K562 (cell line): ENCODE measurements around the gene OR2C1. TPM values are rescaled to one million over a fixed set of nuclear protein-coding genes. Genes with fewer than 3 reads are reported as not detected.

Source experiments
- ATAC-seq: fragments of 200-7000 bp; cut with Tn5 transposase; 3 replicates; pipeline ENCODE4 v1.9.1; 2020; ENCODE audit warnings: moderate library complexity
- BruUV-seq: library from RNA; stranded (reverse); fragments of 400-500 nt; replicated peaks from 2 replicates; lab custom pipeline; 2021; lab: Mats Ljungman, UMichigan
- CTCF ChIA-PET: fragments of 300-600 bp; formaldehyde crosslinking; extraction: SDS; loops from one replicate; lab custom pipeline; 2021; ENCODE audit warnings: low intra/inter-chr PET ratio; lab: Yijun Ruan, JAX
- POLR2A ChIA-PET: fragments of 300-600, 350-650 bp; sonication (Branson Sonifier 250); formaldehyde crosslinking; extraction: SDS; loops from one replicate; lab custom pipeline; 2021; ENCODE audit warnings: antibody characterized with exemption, inconsistent platforms; lab: Yijun Ruan, JAX
- DNase-seq, 4 experiments: peaks; one replicate each; pipeline versions ENCODE4 v3.0.0 to v3.0.0-alpha.2; 2011 to 2018; ENCODE audit warnings: low spot score in 3 of 4, mixed read lengths in 3 of 4; ENCODE audit errors: extremely low read depth in 1 of 4
- FAIRE-seq: peaks from 2 replicates; lab custom pipeline; 2011; peaks lifted over from hg19 to GRCh38; lab: Jason Lieb, UNC
- H2AFZ ChIP-seq: 2 replicates; pipeline ENCODE4 v1.6.0; 2011; ENCODE audit warnings: low read depth, low read length, control low read depth, inconsistent platforms
- H3K27ac ChIP-seq: fragments of 200-600 bp; 3 replicates; pipeline ENCODE4 v1.8.0; 2011; ENCODE audit warnings: low read depth, mild to moderate bottlenecking, control low read depth, inconsistent platforms, low read length, moderate library complexity, mixed read lengths; ENCODE audit errors: extremely low read depth
- H3K27me3 ChIP-seq, 2 experiments: fragments of 300-600 bp in 1 of 2; 2 replicates in 1 of 2; 3 replicates in 1 of 2; pipeline versions ENCODE4 v1.6.0 to v1.8.0; 2011; ENCODE audit warnings: inconsistent platforms in 2 of 2, low read length in 2 of 2, mild to moderate bottlenecking in 1 of 2, mixed read lengths in 1 of 2, moderate library complexity in 1 of 2; ENCODE audit not compliant: control insufficient read depth in 2 of 2, insufficient read depth in 2 of 2
- H3K36me3 ChIP-seq: fragments of 300-600 bp; 3 replicates; pipeline ENCODE4 v1.8.0; 2011; ENCODE audit warnings: mild to moderate bottlenecking, low read length, inconsistent platforms; ENCODE audit not compliant: control insufficient read depth, insufficient read depth
- H3K4me1 ChIP-seq, 2 experiments: fragments of 200-600 bp in 1 of 2; replicated peaks in 1 of 2; 2 replicates in 1 of 2; 3 replicates in 1 of 2; pipeline versions ENCODE4 v1.5.1 to v1.8.0; 2011; ENCODE audit warnings: inconsistent platforms in 2 of 2, low read length in 2 of 2, mild to moderate bottlenecking in 1 of 2, mixed read lengths in 1 of 2, moderate library complexity in 1 of 2; ENCODE audit not compliant: control insufficient read depth in 2 of 2, insufficient read depth in 2 of 2
- H3K4me2 ChIP-seq: 2 replicates; pipeline ENCODE4 v1.6.1; 2011; ENCODE audit warnings: low read length, control low read depth, inconsistent platforms, mixed read lengths; ENCODE audit not compliant: insufficient read depth
- H3K4me3 ChIP-seq: fragments of 200-600 bp; sonication (generic), shearing (Covaris generic); 2 replicates; pipeline ENCODE4 v1.5.1; 2016; ENCODE audit warnings: control low read depth, inconsistent platforms
- H3K79me2 ChIP-seq: fragments of 200-600 bp; 3 replicates; pipeline ENCODE4 v1.8.0; 2011; ENCODE audit warnings: low read length, inconsistent platforms; ENCODE audit not compliant: control insufficient read depth, insufficient read depth
- H3K9ac ChIP-seq, 2 experiments: 2 replicates each; pipeline versions ENCODE4 v1.6.0 to v1.6.1; 2011; ENCODE audit warnings: low read depth in 2 of 2, low read length in 2 of 2, control low read depth in 1 of 2, inconsistent platforms in 1 of 2, mild to moderate bottlenecking in 1 of 2, mixed read lengths in 1 of 2; ENCODE audit not compliant: insufficient read depth in 1 of 2
- H3K9me1 ChIP-seq: one replicate; pipeline ENCODE4 v1.6.0; 2011; ENCODE audit warnings: inconsistent platforms, mild to moderate bottlenecking, low read length, moderate library complexity; ENCODE audit not compliant: control insufficient read depth, insufficient read depth
- H3K9me3 ChIP-seq: replicated peaks from 2 replicates; pipeline ENCODE4 v1.5.1; 2011; ENCODE audit warnings: low read depth, low read length, inconsistent platforms; ENCODE audit not compliant: control insufficient read depth, insufficient read depth
- H4K20me1 ChIP-seq: replicated peaks from 2 replicates; pipeline ENCODE4 v1.6.1; 2011; ENCODE audit warnings: low read length, inconsistent platforms, mixed read lengths; ENCODE audit not compliant: control insufficient read depth, insufficient read depth
- NFIC ChIP-seq: fragments of 450-650 bp; IDR thresholded peaks from 2 replicates; pipeline ENCODE4 v1.6.1; 2017; ENCODE audit warnings: mild to moderate bottlenecking, inconsistent platforms
- PURB ChIP-seq: sonication (generic); formaldehyde crosslinking; IDR thresholded peaks from 2 replicates; pipeline ENCODE4 v1.9.0; 2021; ENCODE audit warnings: low read depth, mild to moderate bottlenecking, missing genetic modification reagents
- RAD21 ChIP-seq, 2 experiments: fragments of 250-450 bp in 1 of 2; fragments of 450-650 bp in 1 of 2; sonication (Bioruptor Pico) in 1 of 2; formaldehyde crosslinking in 1 of 2; IDR thresholded peaks in 1 of 2; conservative IDR thresholded peaks in 1 of 2; 2 replicates each; pipeline versions ENCODE4 v1.4.0 to v1.8.0; 2020 to 2022; ENCODE audit warnings: mild to moderate bottlenecking in 2 of 2, moderate library complexity in 1 of 2
- YY1 ChIP-seq, 3 experiments: IDR thresholded peaks; 2 replicates each; pipeline ENCODE4 v1.6.1; 2011; ENCODE audit warnings: low read length in 2 of 3, mild to moderate bottlenecking in 2 of 3, moderate library complexity in 2 of 3, borderline replicate concordance in 1 of 3, control low read depth in 1 of 3, low read depth in 1 of 3; ENCODE audit not compliant: insufficient read depth in 3 of 3, insufficient replicate concordance in 2 of 3, control insufficient read depth in 1 of 3, insufficient read length in 1 of 3; ENCODE audit errors: extremely low read depth in 1 of 3
- ZBTB12 ChIP-seq: fragments of 250-450 bp; sonication (Bioruptor Pico); IDR thresholded peaks from 2 replicates; pipeline ENCODE4 v1.4.0; 2020
- ZKSCAN1 ChIP-seq: fragments of 150-350 bp; IDR thresholded peaks from 2 replicates; pipeline ENCODE4 v1.6.1; 2016; ENCODE audit warnings: low read depth, low read length
- ZNF57 ChIP-seq: fragments of 450-650 bp; formaldehyde crosslinking; IDR thresholded peaks from 2 replicates; pipeline ENCODE4 v1.4.0; 2020; ENCODE audit warnings: mild to moderate bottlenecking, moderate library complexity
- WGBS: fragments of 100-300 bp; shearing (Covaris generic); methylation state at CpG from one replicate; pipeline ENCODE4 v1.1.6; 2016; ENCODE audit warnings: low coverage, mixed read lengths; ENCODE audit not compliant: insufficient coverage; ENCODE audit errors: missing lambda C conversion rate; 5-methylcytosine and 5-hydroxymethylcytosine counted together
- in situ Hi-C: fragments of 300-500 bp; cut with MboI; formaldehyde crosslinking; loops from 4 replicates; pipeline ENCODE4 v1.15.0; 2018; ENCODE audit warnings: inconsistent platforms, mixed read lengths
- intact Hi-C: fragments of 100-400 bp; cut with micrococcal nuclease; formaldehyde crosslinking; loops from 2 replicates; pipeline ENCODE4 v1.14.2; 2022
- polyA plus RNA-seq, 8 experiments: library from polyadenylated mRNA; depleted of rRNA in 4 of 8; stranded (reverse) in 5 of 8; unstranded in 3 of 8; fragments of >200 nt; fragmentation: Nextera tagmentation in 2 of 8; fragmentation: Illumina TruSeq in 1 of 8; extraction: Ambion mirVana in 2 of 8; extraction: Trizol in 1 of 8; gene quantifications; 2 replicates each; pipeline versions ENCODE4 v1.2.1 to v1.2.3, GENCODE V29; 2011 to 2014; ENCODE audit warnings: inconsistent platforms in 1 of 8, missing spikeins in 1 of 8
- total RNA-seq, 7 experiments: library from RNA; depleted of rRNA in 6 of 7; stranded (reverse); fragments of >200 nt in 6 of 7; fragmentation: Illumina TruSeq in 2 of 7; extraction: Trizol in 2 of 7; gene quantifications; 2 replicates each; pipeline versions ENCODE4 v1.2.1 to v1.2.3, GENCODE V29; 2011 to 2021; ENCODE audit warnings: low replicate concordance in 1 of 7
- TF ChIP-seq, protein P1 (sequence below), 3 experiments: IDR thresholded peaks in 2 of 3; conservative IDR thresholded peaks in 1 of 3; 2 replicates each; pipeline ENCODE4 v1.5.1; 2011 to 2012; ENCODE audit warnings: low read length in 3 of 3, mild to moderate bottlenecking in 3 of 3, control low read depth in 2 of 3, improper control_type of control experiment in 1 of 3, inconsistent platforms in 1 of 3, low read depth in 1 of 3, mixed read lengths in 1 of 3, moderate library complexity in 1 of 3; ENCODE audit not compliant: insufficient read depth in 2 of 3

Gene OR2C1
- total and polyA plus RNA-seq, 9 of the 15 experiments (the other 6 are each of a cell fraction or from before 2014, with no cell fraction given), result not detected

- H3K9ac ChIP-seq, result no peak overlapping the region
- H3K27me3 ChIP-seq, result peaks cover 5 to 30% of the 10 kb centered on the region in 2 experiments
- H3K9me3 ChIP-seq, result no peaks in the 10 kb centered on the region; the same call in 1 of the 2 replicates
- intact Hi-C loops (no loop called here), in situ Hi-C loops (no loop called here)
- CTCF ChIA-PET, result no interaction called here
- 0 out of 5 replicates have a peak, but pooled peaks cover 0 to 4% of the 10 kb centered on the region in 2 experiments for H3K4me1 ChIP-seq
- 0 out of 2 replicates have a peak overlapping the region, but pooled peaks have one; percentile 20 for H3K4me2 ChIP-seq
- no peaks in the 10 kb centered on the region for H3K36me3 ChIP-seq
- no peak overlapping the region for H3K4me3 ChIP-seq
- 22% methylated on average over 10 of the region's 10 CpGs for WGBS
- peak; percentile 80 for ATAC-seq
- H4K20me1 ChIP-seq, result no peaks in the 10 kb centered on the region
- no TSS peak for BruUV-seq
- POLR2A ChIA-PET, result interaction anchor here (1.5 kb wide), 1 partner anchor 16 kb away, joined by 3 read pairs; no protein-coding TSS in a partner anchor
- no peaks in the 10 kb centered on the region for H3K79me2 ChIP-seq
- H2AFZ ChIP-seq, result 0 out of 2 replicates have a peak overlapping the region, but pooled peaks have one; percentile 27
- DNase-seq, result peak; percentile 19 to 39 (median 22)
- TF ChIP-seq ZBTB12 (CRISPR knock-in tag), result no peak
- TF ChIP-seq YY1 (IDR thresholded peaks at IDR 0.05; ENCODE audit: borderline replicate concordance in 1 of 3, control insufficient read depth in 1 of 3, extremely low read depth in 1 of 3, insufficient read depth in 3 of 3, insufficient read length in 1 of 3, insufficient replicate concordance in 2 of 3, low read depth in 1 of 3, low read length in 2 of 3), result peak in 1 of 3 experiments; percentile 56
- peak in 1 of 2 experiments; percentile 37; a peak in 2 of 4 replicates for TF ChIP-seq RAD21 (CRISPR knock-in tag; conservative IDR thresholded peaks at IDR 0.05 in 1 of 2, IDR thresholded peaks at IDR 0.05 in 1 of 2)
- peak; percentile 24; the same call in 1 of the 2 replicates for TF ChIP-seq NFIC
- no peak for TF ChIP-seq PURB
- TF ChIP-seq ZNF57 (CRISPR knock-in tag), result no peak
- 0 out of 2 replicates have a peak, but pooled peaks have one; percentile 6 for TF ChIP-seq ZKSCAN1
- TF ChIP-seq, protein P1, sequence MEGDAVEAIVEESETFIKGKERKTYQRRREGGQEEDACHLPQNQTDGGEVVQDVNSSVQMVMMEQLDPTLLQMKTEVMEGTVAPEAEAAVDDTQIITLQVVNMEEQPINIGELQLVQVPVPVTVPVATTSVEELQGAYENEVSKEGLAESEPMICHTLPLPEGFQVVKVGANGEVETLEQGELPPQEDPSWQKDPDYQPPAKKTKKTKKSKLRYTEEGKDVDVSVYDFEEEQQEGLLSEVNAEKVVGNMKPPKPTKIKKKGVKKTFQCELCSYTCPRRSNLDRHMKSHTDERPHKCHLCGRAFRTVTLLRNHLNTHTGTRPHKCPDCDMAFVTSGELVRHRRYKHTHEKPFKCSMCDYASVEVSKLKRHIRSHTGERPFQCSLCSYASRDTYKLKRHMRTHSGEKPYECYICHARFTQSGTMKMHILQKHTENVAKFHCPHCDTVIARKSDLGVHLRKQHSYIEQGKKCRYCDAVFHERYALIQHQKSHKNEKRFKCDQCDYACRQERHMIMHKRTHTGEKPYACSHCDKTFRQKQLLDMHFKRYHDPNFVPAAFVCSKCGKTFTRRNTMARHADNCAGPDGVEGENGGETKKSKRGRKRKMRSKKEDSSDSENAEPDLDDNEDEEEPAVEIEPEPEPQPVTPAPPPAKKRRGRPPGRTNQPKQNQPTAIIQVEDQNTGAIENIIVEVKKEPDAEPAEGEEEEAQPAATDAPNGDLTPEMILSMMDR (IDR thresholded peaks at IDR 0.05 in 2 of 3, conservative IDR thresholded peaks at IDR 0.05 in 1 of 3; ENCODE audit: insufficient read depth in 2 of 3, low read depth in 1 of 3, low read length in 3 of 3), result peak in 2 of 3 experiments; percentile 47 to 51; a peak in 3 of 6 replicates
- H3K9me1 ChIP-seq, result no peaks in the 10 kb centered on the region
- no peak overlapping the region for H3K27ac ChIP-seq
- no peak for FAIRE-seq
Measured at GRCh38 chr16:3356118-3356517, 429 bp downstream of the OR2C1 start.
